Measurements from ENCODE around the gene PTGES3L. TPM values are rescaled to one million over a fixed set of nuclear protein-coding genes. Genes with fewer than 3 reads are reported as not detected.

The PTGES3L gene
- total and polyA plus RNA-seq, 2 of the 13 experiments (the other 11 are each of a cell fraction or from before 2014, with no cell fraction given) = 1.2 to 2.9 TPM

DNA sequence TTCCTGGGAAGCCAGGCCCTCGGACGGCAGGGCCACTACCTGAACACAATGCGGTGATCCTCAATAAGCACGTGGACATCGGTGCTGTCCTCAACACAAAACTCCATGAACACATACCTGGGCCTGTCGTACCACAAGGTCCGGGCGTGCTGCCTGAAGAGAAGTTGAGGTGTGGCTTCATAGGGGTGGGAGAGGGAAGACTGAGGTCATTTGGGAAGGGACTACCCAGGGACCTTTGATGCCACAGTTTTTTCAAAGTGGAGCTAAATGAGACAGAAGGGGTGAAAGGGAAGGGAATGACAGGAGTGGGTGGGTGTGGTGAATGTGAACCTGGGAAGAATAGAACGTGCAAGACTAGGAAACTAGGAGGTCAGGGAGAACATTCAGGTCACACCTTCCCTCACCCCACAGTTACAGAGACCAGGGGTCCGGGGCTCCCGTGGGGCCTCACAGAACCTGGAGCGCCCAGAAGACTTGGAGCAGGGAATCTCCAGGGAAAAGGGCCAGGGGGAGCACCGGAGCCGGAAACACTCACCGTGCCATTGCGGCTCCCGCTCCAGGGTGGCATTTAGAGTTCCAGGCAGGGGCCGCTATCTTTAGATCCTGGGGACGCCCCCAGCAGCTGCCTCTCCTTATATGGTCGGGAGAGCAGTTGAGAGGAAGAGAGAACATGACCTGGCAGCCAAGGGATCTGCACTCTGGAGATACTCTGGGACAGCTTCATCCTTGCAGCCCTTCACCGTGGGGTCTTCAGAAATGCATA is at the start of gene PTGES3L (continued):
- TF ChIP-seq YY1 (IDR thresholded peaks at IDR 0.05; ENCODE audit: insufficient read depth, insufficient replicate concordance, low read depth, low read length) = no peak
- TF ChIP-seq, protein P1, sequence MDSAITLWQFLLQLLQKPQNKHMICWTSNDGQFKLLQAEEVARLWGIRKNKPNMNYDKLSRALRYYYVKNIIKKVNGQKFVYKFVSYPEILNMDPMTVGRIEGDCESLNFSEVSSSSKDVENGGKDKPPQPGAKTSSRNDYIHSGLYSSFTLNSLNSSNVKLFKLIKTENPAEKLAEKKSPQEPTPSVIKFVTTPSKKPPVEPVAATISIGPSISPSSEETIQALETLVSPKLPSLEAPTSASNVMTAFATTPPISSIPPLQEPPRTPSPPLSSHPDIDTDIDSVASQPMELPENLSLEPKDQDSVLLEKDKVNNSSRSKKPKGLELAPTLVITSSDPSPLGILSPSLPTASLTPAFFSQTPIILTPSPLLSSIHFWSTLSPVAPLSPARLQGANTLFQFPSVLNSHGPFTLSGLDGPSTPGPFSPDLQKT (CRISPR knock-in tag; IDR thresholded peaks at IDR 0.05; ENCODE audit: borderline replicate concordance) = peak; percentile 83
- TF ChIP-seq, protein P2, sequence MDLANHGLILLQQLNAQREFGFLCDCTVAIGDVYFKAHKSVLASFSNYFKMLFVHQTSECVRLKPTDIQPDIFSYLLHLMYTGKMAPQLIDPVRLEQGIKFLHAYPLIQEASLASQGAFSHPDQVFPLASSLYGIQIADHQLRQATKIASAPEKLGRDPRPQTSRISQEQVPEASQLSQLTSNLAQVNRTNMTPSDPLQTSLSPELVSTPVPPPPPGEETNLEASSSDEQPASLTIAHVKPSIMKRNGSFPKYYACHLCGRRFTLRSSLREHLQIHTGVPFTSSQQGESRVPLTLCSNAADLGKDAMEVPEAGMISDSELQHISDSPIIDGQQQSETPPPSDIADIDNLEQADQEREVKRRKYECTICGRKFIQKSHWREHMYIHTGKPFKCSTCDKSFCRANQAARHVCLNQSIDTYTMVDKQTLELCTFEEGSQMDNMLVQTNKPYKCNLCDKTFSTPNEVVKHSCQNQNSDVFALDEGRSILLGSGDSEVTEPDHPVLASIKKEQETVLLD (CRISPR knock-in tag; IDR thresholded peaks at IDR 0.05; ENCODE audit: low read depth) = no peak
- TF ChIP-seq NFE2 (CRISPR knock-in tag; IDR thresholded peaks at IDR 0.05) = no peak
- 0 out of 2 replicates have a peak, but pooled peaks have one; percentile 27 for TF ChIP-seq EEA1 (CRISPR knock-in tag; IDR thresholded peaks at IDR 0.05; ENCODE audit: borderline replicate concordance)
- TF ChIP-seq, protein P3, sequence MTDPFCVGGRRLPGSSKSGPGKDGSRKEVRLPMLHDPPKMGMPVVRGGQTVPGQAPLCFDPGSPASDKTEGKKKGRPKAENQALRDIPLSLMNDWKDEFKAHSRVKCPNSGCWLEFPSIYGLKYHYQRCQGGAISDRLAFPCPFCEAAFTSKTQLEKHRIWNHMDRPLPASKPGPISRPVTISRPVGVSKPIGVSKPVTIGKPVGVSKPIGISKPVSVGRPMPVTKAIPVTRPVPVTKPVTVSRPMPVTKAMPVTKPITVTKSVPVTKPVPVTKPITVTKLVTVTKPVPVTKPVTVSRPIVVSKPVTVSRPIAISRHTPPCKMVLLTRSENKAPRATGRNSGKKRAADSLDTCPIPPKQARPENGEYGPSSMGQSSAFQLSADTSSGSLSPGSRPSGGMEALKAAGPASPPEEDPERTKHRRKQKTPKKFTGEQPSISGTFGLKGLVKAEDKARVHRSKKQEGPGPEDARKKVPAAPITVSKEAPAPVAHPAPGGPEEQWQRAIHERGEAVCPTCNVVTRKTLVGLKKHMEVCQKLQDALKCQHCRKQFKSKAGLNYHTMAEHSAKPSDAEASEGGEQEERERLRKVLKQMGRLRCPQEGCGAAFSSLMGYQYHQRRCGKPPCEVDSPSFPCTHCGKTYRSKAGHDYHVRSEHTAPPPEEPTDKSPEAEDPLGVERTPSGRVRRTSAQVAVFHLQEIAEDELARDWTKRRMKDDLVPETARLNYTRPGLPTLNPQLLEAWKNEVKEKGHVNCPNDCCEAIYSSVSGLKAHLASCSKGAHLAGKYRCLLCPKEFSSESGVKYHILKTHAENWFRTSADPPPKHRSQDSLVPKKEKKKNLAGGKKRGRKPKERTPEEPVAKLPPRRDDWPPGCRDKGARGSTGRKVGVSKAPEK (CRISPR knock-in tag; IDR thresholded peaks at IDR 0.05; ENCODE audit: borderline replicate concordance) = no peak
- no peak for TF ChIP-seq ZNF207 (IDR thresholded peaks at IDR 0.05; ENCODE audit: borderline replicate concordance)
- TF ChIP-seq MED1 (CRISPR knock-in tag; IDR thresholded peaks at IDR 0.05) = peak; percentile 29; the same call in 1 of the 2 replicates
- TF ChIP-seq, protein P4, sequence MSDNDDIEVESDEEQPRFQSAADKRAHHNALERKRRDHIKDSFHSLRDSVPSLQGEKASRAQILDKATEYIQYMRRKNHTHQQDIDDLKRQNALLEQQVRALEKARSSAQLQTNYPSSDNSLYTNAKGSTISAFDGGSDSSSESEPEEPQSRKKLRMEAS (IDR thresholded peaks at IDR 0.05) = peak; percentile 27; the same call in 1 of the 2 replicates
- TF ChIP-seq ZNF777 (CRISPR knock-in tag; IDR thresholded peaks at IDR 0.05) = peak; percentile 24; the same call in 1 of the 2 replicates
- TF ChIP-seq, protein P5, sequence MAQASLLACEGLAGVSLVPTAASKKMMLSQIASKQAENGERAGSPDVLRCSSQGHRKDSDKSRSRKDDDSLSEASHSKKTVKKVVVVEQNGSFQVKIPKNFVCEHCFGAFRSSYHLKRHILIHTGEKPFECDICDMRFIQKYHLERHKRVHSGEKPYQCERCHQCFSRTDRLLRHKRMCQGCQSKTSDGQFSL (CRISPR knock-in tag; IDR thresholded peaks at IDR 0.05) = peak; percentile 7; the same call in 1 of the 2 replicates
- TF ChIP-seq, protein P6, sequence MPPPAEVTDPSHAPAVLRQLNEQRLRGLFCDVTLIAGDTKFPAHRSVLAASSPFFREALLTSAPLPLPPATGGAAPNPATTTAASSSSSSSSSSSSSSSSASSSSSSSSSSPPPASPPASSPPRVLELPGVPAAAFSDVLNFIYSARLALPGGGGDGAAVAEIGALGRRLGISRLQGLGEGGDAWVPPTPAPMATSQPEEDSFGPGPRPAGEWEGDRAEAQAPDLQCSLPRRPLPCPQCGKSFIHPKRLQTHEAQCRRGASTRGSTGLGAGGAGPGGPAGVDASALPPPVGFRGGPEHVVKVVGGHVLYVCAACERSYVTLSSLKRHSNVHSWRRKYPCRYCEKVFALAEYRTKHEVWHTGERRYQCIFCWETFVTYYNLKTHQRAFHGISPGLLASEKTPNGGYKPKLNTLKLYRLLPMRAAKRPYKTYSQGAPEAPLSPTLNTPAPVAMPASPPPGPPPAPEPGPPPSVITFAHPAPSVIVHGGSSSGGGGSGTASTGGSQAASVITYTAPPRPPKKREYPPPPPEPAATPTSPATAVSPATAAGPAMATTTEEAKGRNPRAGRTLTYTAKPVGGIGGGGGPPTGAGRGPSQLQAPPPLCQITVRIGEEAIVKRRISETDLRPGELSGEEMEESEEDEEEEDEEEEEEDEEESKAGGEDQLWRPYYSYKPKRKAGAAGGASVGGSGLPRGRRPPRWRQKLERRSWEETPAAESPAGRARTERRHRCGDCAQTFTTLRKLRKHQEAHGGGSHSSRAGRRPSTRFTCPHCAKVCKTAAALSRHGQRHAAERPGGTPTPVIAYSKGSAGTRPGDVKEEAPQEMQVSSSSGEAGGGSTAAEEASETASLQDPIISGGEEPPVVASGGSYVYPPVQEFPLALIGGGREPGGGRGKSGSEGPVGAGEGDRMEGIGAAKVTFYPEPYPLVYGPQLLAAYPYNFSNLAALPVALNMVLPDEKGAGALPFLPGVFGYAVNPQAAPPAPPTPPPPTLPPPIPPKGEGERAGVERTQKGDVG (CRISPR knock-in tag; IDR thresholded peaks at IDR 0.05; ENCODE audit: borderline replicate concordance) = no peak
- TF ChIP-seq ELF3 (CRISPR knock-in tag; IDR thresholded peaks at IDR 0.05) = no peak
- TF ChIP-seq, protein P7, sequence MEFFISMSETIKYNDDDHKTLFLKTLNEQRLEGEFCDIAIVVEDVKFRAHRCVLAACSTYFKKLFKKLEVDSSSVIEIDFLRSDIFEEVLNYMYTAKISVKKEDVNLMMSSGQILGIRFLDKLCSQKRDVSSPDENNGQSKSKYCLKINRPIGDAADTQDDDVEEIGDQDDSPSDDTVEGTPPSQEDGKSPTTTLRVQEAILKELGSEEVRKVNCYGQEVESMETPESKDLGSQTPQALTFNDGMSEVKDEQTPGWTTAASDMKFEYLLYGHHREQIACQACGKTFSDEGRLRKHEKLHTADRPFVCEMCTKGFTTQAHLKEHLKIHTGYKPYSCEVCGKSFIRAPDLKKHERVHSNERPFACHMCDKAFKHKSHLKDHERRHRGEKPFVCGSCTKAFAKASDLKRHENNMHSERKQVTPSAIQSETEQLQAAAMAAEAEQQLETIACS (CRISPR knock-in tag; IDR thresholded peaks at IDR 0.05) = no peak
- no peak for TF ChIP-seq RARA (CRISPR knock-in tag; IDR thresholded peaks at IDR 0.05)
- 0 out of 2 replicates have a peak, but pooled peaks have one; percentile 9 for TF ChIP-seq ESRRA (CRISPR knock-in tag; IDR thresholded peaks at IDR 0.05; ENCODE audit: low read depth)

Measured in HepG2 (cell line).